OCI-LY1 (cell line): Measurements from ENCODE around the gene CACNA1C.

ENCODE experiments used
- H2AFZ ChIP-seq: fragments of 200-600 bp; sonication (generic), shearing (Covaris generic); 2 replicates; pipeline ENCODE4 v1.6.0; 2014; ENCODE audit warnings: antibody characterized with exemption, mild to moderate bottlenecking, low read length
- H3F3A ChIP-seq: fragments of 200-600 bp; sonication (generic), shearing (Covaris generic); 2 replicates; pipeline ENCODE4 v1.6.0; 2014; ENCODE audit warnings: mild to moderate bottlenecking, antibody characterized with exemption, low read length, moderate library complexity; ENCODE audit not compliant: insufficient read depth
- H3K27ac ChIP-seq: fragments of 200-600 bp; sonication (generic); 2 replicates; pipeline ENCODE4 v1.5.1; 2014; ENCODE audit warnings: low read length, mixed run types, mild to moderate bottlenecking, low read depth; ENCODE audit not compliant: poor library complexity, severe bottlenecking
- H3K27me3 ChIP-seq: fragments of 200-600 bp; sonication (generic); 2 replicates; pipeline ENCODE4 v1.6.0; 2014; ENCODE audit warnings: antibody characterized with exemption, mild to moderate bottlenecking, low read length, moderate library complexity; ENCODE audit not compliant: insufficient read depth
- H3K36me3 ChIP-seq: fragments of 200-600 bp; sonication (generic); 2 replicates; pipeline ENCODE4 v1.6.1; 2014; ENCODE audit warnings: mild to moderate bottlenecking, antibody characterized with exemption, low read length, moderate library complexity, mixed read lengths; ENCODE audit not compliant: insufficient read depth
- H3K4me1 ChIP-seq: fragments of 200-600 bp; sonication (generic); 2 replicates; pipeline ENCODE4 v1.5.1; 2014; ENCODE audit warnings: mild to moderate bottlenecking, low read length, moderate library complexity; ENCODE audit not compliant: insufficient read depth, severe bottlenecking
- H3K4me2 ChIP-seq: fragments of 200-600 bp; sonication (generic), shearing (Covaris generic); 2 replicates; pipeline ENCODE4 v1.6.1; 2014; ENCODE audit warnings: low read length
- H3K4me3 ChIP-seq: fragments of 200-600 bp; sonication (generic); 2 replicates; pipeline ENCODE4 v1.5.1; 2014; ENCODE audit warnings: low read length, low read depth, mild to moderate bottlenecking, mixed read lengths; ENCODE audit not compliant: poor library complexity, severe bottlenecking
- H3K79me2 ChIP-seq: fragments of 200-600 bp; shearing (Covaris generic); 2 replicates; pipeline ENCODE4 v1.6.1; 2016; ENCODE audit warnings: mixed run types, low read length, mixed read lengths; ENCODE audit not compliant: insufficient read depth
- H3K9ac ChIP-seq: fragments of 200-600 bp; sonication (generic), shearing (Covaris generic); 2 replicates; pipeline ENCODE4 v1.6.1; 2014; ENCODE audit warnings: mild to moderate bottlenecking, low read length, mixed read lengths
- H3K9me2 ChIP-seq: fragments of 200-600 bp; sonication (generic), shearing (Covaris generic); 2 replicates; pipeline ENCODE4 v1.6.1; 2014; ENCODE audit warnings: low read depth, mild to moderate bottlenecking, low read length, mixed read lengths
- H3K9me3 ChIP-seq: fragments of 200-600 bp; shearing (Covaris generic); 2 replicates; pipeline ENCODE4 v1.6.1; 2014; ENCODE audit warnings: low read length, mixed read lengths
- H4K20me1 ChIP-seq: fragments of 200-600 bp; sonication (generic), shearing (Covaris generic); 2 replicates; pipeline ENCODE4 v1.6.0; 2016; ENCODE audit warnings: mild to moderate bottlenecking, low read length; ENCODE audit not compliant: insufficient read depth
- CTCF ChIP-seq: fragments of 200-600 bp; sonication (generic), shearing (Covaris generic); IDR thresholded peaks from 2 replicates; pipeline ENCODE4 v1.5.1; 2017; ENCODE audit warnings: mild to moderate bottlenecking, antibody characterized with exemption, low read length, moderate library complexity, mixed read lengths
- EZH2 ChIP-seq: fragments of 200-600 bp; sonication (generic), shearing (Covaris generic); IDR thresholded peaks from 2 replicates; pipeline ENCODE4 v1.8.0; 2017; ENCODE audit warnings: borderline replicate concordance, mixed run types, mild to moderate bottlenecking, antibody characterized with exemption, low read length, moderate library complexity, mixed read lengths

CACNA1C gene

DNA sequence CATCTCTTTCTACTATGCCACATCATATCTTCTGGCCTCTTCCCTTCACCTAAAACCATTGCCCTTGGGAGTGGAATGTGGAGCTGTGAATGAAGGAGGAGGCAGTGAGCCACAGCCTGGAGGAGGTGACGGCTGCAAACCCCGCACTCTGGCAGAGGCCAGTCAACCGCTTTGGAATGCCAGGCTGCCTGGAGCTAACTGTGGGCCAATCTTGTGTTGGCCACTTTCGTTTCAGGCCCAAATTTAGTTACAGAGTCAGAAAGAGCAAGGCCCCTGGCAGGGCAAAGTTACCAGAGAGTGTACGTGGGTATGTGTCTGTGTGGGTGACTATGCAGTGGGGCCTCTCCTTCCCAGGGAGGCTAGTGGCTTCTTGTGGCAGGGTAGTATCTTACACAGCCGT is 40.1 kb downstream of the CACNA1C start:
- no peak overlapping the region for H3K4me3 ChIP-seq
- no peak overlapping the region for H3K27ac ChIP-seq
- peaks cover 6% of the 10 kb centered on the region; the same call in 1 of the 2 replicates for H3K27me3 ChIP-seq
- H3F3A ChIP-seq, result no peaks in the 10 kb centered on the region
- no peak overlapping the region for H2AFZ ChIP-seq
- H3K9me2 ChIP-seq, result no peaks in the 10 kb centered on the region
- H3K9ac ChIP-seq, result no peak overlapping the region
- no peaks in the 10 kb centered on the region for H4K20me1 ChIP-seq
- no peak overlapping the region for H3K4me2 ChIP-seq
- no peaks in the 10 kb centered on the region for H3K9me3 ChIP-seq
- no peaks in the 10 kb centered on the region for H3K79me2 ChIP-seq
- TF ChIP-seq CTCF (no peak), EZH2 (no peak)
- no peaks in the 10 kb centered on the region for H3K4me1 ChIP-seq
- H3K36me3 ChIP-seq, result no peaks in the 10 kb centered on the region

- H3K9me3 ChIP-seq, result no peaks in the 10 kb centered on the region
- H3K36me3 ChIP-seq, result no peaks in the 10 kb centered on the region
- no peaks in the 10 kb centered on the region for H3K4me1 ChIP-seq
- no peaks in the 10 kb centered on the region for H3K9me2 ChIP-seq
- TF ChIP-seq EZH2 (no peak), CTCF (no peak)
- no peak overlapping the region for H3K4me2 ChIP-seq
- H3K27me3 ChIP-seq, result peaks cover 13% of the 10 kb centered on the region; the same call in 1 of the 2 replicates
- no peak overlapping the region for H3K27ac ChIP-seq
- no peaks in the 10 kb centered on the region for H4K20me1 ChIP-seq
- H2AFZ ChIP-seq, result no peak overlapping the region
- H3F3A ChIP-seq, result no peaks in the 10 kb centered on the region
- no peak overlapping the region for H3K4me3 ChIP-seq
- no peaks in the 10 kb centered on the region for H3K79me2 ChIP-seq
- H3K9ac ChIP-seq, result no peak overlapping the region
These were observed 41.8 kb downstream of the CACNA1C start for GRCh38 chr12:2094597-2094996.

GRCh38 chr12:2095878-2096277 is 43.1 kb downstream of the CACNA1C start:
- no peak overlapping the region for H3K27ac ChIP-seq
- H3K9ac ChIP-seq, result no peak overlapping the region
- H3K9me3 ChIP-seq, result no peaks in the 10 kb centered on the region
- H3F3A ChIP-seq, result no peaks in the 10 kb centered on the region
- H3K4me1 ChIP-seq, result no peaks in the 10 kb centered on the region
- H3K9me2 ChIP-seq, result no peaks in the 10 kb centered on the region
- no peak overlapping the region for H3K4me3 ChIP-seq
- TF ChIP-seq CTCF (no peak), EZH2 (no peak)
- no peaks in the 10 kb centered on the region for H3K36me3 ChIP-seq
- H3K79me2 ChIP-seq, result no peaks in the 10 kb centered on the region
- no peaks in the 10 kb centered on the region for H4K20me1 ChIP-seq
- no peak overlapping the region for H3K4me2 ChIP-seq
- H2AFZ ChIP-seq, result no peak overlapping the region
- peaks cover 13% of the 10 kb centered on the region; the same call in 1 of the 2 replicates for H3K27me3 ChIP-seq
